ENCODE results near the gene LPIN1.

GRCh38 chr2:11777886-11778415 is 31.5 kb downstream of the LPIN1 start:
- TF ChIP-seq, protein P1, sequence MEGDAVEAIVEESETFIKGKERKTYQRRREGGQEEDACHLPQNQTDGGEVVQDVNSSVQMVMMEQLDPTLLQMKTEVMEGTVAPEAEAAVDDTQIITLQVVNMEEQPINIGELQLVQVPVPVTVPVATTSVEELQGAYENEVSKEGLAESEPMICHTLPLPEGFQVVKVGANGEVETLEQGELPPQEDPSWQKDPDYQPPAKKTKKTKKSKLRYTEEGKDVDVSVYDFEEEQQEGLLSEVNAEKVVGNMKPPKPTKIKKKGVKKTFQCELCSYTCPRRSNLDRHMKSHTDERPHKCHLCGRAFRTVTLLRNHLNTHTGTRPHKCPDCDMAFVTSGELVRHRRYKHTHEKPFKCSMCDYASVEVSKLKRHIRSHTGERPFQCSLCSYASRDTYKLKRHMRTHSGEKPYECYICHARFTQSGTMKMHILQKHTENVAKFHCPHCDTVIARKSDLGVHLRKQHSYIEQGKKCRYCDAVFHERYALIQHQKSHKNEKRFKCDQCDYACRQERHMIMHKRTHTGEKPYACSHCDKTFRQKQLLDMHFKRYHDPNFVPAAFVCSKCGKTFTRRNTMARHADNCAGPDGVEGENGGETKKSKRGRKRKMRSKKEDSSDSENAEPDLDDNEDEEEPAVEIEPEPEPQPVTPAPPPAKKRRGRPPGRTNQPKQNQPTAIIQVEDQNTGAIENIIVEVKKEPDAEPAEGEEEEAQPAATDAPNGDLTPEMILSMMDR (IDR thresholded peaks at IDR 0.05; ENCODE audit: insufficient read depth, low read depth, low read length) = no peak
- no peak for TF ChIP-seq EZH2 (IDR thresholded peaks at IDR 0.05; ENCODE audit: insufficient read depth, low read length)
